Mucosa of gallbladder (tissue), 1 donor: ENCODE measurements around the gene DNAJC5. TPM values are rescaled to one million over a fixed set of nuclear protein-coding genes. Genes with fewer than 3 reads are reported as not detected.
"Not testable (repeated sequence)": the region's sequence is repeated elsewhere in the genome, so short reads cannot be mapped to it uniquely, and the experiment has no call there.

ENCODE experiments used
- DNase-seq: peaks from one replicate; pipeline ENCODE4 v3.0.0-alpha.2; 2020; ENCODE audit warnings: low spot score
- total RNA-seq: library from RNA; stranded (reverse); gene quantifications from one replicate; pipeline ENCODE4 v1.2.1, GENCODE V29; 2021
- donor health status: DM: no; HTN: no; CAD: no.

DNAJC5 gene
- total RNA-seq, 1 donor from 2014 or later = 53.0 TPM

DNA sequence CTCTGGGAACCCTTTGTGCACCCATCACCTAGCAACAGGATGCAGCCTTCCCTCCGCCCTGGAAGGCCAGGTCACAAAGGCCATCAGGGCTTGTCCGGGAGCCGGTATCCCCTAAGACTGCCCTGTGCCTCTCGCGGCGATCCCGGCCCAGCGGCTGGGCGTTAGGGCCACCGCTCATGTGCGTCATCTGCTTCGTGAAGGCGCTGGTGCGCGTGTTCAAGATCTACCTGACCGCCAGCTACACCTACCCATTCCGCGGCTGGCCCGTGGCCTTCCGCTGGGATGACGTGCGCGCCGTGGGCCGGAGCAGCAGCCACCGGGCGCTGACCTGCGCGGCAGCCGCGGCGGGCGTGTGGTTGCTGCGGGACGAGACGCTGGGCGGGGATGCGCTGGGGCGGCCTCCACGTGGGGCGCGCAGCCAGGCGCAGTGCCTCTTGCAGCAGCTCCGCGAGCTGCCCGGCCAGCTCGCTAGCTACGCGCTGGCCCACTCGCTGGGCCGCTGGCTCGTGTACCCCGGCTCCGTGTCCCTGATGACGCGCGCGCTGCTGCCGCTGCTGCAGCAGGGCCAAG, 33.5 kb upstream of the DNAJC5 start, which contains the start of gene ABHD16B:
TSS of gene ABHD16B (plus strand) at position 134 of the 570 bp plus-strand sequence. CDS start at position 177, 43 bp downstream.
- DNase-seq = no peak

DNA sequence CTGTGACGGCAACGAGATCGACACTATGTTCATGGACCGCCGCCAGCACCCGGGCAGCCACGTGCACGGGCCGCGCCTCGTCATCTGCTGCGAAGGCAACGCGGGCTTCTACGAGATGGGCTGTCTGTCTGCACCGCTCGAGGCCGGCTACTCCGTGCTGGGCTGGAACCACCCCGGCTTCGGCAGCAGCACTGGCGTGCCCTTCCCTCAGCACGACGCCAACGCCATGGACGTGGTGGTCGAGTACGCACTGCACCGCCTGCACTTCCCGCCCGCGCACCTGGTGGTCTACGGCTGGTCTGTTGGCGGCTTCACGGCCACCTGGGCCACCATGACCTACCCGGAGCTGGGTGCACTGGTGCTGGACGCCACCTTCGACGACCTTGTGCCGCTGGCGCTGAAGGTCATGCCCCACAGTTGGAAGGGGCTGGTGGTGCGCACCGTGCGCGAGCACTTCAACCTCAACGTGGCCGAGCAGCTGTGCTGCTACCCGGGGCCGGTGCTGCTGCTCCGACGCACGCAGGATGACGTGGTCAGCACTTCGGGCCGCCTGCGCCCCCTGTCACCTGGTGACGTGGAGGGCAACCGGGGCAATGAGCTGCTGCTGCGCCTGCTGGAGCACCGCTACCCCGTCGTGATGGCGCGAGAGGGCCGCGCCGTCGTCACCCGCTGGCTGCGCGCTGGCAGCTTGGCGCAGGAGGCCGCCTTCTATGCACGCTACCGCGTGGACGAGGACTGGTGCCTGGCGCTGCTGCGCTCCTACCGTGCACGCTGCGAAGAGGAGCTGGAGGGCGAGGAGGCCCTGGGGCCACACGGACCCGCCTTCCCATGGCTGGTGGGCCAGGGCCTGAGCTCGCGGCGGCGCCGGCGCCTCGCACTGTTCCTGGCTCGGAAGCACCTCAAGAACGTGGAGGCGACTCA, 32.7 kb upstream of the DNAJC5 start:
- DNase-seq = no peak

DNA sequence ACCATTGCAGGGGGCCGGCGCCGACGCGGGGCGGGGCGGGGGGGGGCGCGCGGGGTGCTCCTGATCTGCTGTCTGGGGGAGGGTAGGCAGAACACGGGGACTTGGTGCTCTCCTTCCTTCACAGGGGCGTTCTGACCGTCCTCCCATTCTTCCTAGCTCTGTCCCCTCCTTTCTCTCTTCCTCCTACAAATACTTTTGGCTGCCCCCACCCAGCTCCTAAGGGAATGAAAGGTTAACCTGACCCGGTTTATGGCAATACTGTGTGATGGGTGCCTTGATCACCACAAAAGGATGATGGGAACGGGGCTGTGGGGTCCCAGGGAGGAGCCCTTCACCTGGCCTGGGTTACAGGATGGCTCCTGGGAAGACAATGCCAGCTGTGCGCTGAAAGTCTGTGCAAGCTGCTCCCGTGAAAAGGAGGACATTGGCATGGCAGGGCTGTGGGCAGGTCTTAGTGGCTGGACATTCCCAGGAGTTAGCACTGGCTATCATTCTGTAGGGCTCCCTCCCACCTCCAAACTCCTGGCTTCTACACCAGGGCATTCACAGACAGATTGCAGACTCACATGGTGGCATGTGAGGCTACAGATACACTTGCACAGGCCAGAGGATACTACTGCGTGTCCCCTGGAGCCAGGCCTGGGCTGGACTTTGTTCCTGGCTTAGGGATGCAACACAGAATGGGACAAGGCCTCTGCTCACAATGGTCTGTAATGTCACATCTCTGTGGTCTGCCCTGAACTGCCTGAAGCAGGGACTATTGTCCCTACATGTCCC, 31.7 kb upstream of the DNAJC5 start:
- no peak for DNase-seq

DNA sequence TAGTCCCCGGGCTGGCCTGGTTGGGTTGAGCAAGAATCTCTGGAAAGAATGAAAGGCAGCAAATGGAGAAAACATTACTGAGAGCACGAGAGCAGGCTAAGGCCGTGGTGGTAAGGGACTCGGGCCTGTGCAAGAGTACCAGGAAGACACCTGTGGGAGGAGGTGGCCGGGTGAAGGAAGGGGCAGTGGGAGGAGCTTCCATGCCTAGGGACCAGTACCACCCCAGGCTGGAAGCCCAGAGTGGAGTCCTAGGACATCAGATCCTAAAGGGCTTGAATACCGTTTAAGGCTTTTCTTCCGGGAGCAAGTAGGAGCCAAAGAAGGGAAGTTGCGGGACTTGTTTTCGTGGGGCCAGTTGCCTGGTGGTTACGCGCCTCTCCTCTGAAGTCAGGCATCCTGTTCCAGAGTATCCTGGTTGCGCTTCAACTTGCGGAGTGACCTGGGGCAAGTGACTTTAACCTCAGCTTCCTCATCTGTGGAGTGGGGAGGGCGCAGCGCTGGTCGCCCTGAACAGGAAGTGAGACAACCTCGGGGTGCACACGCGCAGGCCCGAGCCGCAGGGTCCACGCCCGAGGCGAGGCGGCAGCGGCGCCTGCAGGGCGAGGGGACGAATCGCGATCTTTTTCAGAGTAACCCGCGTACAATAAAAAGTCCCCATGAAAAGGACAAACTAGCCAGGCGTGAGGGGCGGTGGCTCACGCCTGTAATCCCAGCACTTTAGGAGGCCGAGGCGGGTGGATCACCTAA, 31.0 kb upstream of the DNAJC5 start:
- peak; percentile 87 for DNase-seq

DNA sequence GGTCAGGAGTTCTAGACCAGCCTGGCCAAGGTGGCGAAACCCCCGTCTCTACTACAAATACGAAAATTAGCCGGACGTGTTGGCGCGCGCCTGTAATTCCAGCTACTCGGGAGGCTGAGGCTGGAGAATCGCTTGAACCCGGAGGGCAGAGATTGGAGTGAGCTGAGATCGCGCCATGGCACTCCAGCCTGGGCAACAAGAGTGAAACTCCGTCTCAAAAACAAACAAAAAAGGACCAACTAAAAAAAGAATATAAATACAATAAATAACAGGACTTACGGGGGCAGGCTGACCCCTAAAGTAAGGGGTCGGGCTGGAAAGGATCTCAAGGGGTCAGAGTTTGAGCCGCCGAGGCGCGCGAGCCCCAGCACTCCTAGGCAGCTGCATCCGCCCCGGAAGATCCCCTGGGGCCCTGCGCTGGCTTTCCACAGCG, 30.4 kb upstream of the DNAJC5 start:
- no peak for DNase-seq

DNA sequence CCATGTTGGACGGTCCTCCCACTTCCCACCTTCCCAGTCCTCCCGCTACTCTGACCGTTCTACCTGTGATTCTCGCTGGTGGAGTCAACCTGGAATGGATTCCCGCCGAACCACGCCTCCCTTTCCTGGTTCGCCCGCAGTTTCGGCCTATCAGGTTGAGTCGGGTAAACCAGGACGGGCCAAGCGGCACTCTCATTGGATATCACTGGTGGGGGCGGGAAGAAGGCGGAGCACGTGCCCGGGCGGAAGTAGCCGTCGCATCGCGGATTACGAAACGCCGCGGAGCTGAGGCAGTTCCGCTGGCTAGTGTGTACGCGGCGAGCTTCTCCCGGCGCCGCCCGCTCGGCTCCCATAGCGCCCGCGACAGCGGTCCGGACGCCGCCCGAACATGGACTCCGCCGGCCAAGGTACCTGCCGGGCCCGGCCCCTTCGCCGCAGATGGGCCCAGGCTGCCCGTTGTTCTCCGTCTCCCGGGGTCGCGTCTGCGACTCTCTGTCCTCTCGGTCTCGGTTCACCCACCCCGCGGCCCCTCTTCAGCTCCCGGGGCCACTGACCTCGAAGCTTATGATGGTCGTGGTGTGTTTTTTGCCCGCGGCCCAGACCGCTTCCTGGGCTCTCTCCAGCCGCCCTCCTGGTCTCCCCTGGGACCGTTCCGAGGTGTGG, 29.8 kb upstream of the DNAJC5 start, which contains the start of gene TPD52L2:
TSS of gene TPD52L2 (plus strand) at position 293 of the 663 bp plus-strand sequence. CDS start at position 389, 96 bp downstream.
- DNase-seq = peak; percentile 99

DNA sequence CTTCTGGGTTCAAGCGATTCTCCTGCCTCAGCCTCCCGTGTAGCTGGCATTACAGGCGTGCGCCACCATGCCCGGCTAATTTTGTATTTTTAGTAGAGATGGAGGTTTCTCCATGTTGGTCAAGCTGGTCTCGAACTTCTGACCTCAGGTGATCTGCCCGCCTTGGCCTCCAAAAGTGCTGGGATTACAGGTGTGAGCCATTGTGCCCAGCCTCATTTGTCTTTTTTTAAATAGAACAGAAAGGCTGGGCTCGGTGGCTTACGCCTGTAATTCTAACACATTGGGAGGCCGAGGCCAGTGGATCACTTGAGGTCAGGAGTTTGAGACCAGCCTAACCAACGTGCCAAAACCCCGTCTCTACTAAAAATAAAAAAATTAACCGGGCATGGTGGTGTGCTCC, 27.9 kb upstream of the DNAJC5 start:
- DNase-seq = not testable (repeated sequence)

DNA sequence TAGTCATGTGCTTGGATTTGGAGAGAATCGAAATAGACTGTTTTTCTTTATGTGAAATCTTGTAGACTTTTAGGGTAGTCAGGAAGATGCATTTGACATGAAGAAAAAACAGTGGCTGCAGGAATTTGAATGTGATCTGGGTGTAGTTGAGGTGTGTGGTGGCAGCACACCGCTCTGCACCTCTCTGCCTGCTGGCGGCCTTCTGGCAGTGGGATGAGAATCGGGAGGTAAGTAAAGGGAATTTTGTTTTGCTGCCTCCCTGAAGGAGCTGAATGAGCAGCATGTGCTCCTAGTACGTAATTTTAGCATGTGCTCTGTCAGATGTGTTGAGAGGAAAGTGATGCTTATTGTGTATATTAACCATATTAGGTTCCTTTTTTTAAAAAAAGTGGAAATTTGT, 26.7 kb upstream of the DNAJC5 start:
- no peak for DNase-seq

DNA sequence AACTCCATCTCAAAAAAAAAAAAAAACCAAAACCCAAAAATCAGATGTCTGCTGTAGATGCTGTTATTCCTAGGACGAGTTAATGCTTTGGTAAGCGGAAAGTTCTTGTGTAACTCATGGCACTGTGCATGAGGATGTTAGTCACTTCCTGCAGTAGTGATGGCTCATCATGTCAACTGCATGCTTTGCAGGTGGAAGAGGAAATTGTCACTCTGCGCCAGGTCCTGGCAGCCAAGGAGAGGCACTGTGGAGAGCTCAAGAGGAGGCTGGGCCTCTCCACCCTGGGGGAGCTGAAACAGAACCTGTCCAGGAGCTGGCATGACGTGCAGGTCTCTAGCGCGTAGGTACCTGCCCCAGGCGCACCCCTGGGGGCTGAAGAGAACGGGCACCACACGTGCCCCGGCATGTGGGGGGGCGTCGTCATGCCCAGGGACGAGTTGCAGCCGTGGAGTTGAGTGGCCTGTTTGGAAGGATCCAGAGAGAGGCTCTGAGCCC, 21.4 kb upstream of the DNAJC5 start:
- DNase-seq = peak; percentile 55

DNA sequence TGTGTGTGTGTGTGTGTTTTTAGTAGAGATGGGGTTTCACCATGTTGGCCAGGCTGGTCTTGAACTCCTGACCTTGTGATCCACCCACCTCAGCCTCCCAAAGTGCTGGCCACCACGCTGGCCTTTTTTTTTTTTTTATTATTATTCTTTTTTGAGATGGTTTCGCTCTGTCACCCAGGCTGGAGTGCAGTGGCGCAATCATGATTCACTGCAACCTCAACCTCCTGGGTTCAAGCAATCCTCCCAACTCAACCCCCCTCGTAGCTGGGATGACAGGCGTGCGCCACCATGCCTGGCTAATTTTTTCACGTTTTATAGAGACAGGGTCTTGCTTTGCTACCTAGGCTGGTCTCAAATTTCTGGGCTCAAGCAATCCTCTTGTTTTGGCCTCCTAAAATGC, 20.7 kb upstream of the DNAJC5 start:
- not testable (repeated sequence) for DNase-seq

DNA sequence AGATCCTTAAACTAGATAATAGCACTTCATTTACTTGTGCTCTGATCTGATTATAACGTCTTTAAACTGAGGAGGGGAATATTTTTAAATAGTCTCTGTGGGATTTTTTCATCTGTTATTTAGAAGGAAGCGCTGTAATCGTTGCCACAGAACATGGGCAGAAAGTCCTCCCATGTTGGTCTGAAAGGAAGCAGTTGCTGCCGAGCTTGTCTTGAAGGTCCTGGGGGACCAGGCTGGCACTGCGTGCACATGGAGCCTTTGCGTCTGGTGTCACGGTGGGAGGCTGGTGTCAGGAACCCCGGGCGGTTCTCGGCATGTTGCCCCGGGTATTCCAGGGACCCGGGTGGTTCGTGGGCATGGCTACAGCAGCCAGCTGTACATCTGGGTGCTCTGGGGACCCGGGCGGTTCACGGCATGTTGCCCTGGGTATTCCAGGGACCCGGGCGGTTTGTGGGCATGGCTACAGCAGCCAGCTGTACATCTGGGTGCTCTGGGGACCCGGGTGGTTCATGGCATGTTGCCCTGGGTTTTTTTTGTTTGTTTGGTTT, 18.4 kb upstream of the DNAJC5 start:
- DNase-seq = no peak

DNA sequence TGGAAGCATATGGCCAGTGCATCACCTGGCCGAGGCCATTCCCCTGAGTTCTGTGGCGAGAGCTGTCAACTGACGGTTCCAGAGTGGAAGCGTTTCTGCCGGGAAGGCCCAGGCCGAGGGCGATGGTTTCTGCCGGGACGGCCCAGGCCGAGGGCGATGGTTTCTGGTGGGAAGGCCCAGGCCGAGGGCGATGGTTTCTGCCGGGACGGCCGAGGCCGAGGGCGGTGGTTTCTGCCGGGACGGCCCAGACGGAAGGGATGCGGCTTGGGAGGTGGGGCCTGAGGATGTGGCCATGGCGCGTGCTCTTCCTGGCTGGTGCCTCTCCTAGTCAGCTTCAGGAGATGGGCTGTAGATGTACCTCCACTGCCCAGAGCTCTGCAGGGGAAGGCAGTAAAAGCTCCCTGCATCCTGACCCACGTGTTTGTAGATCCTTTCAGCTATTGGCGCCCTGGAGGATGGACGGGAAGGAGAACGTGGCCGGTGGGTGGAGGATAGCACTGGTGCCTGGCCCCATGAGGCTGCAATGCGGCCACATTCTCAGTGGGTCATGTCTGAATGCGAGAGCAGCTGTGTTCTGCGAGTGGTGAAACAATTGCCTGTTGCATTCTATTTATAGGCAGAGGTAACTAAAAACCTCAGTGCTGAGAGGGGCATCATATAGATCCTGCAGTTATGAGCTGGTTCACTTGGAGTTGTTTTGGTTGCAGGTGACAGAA, 17.0 kb upstream of the DNAJC5 start:
- DNase-seq = no peak

DNA sequence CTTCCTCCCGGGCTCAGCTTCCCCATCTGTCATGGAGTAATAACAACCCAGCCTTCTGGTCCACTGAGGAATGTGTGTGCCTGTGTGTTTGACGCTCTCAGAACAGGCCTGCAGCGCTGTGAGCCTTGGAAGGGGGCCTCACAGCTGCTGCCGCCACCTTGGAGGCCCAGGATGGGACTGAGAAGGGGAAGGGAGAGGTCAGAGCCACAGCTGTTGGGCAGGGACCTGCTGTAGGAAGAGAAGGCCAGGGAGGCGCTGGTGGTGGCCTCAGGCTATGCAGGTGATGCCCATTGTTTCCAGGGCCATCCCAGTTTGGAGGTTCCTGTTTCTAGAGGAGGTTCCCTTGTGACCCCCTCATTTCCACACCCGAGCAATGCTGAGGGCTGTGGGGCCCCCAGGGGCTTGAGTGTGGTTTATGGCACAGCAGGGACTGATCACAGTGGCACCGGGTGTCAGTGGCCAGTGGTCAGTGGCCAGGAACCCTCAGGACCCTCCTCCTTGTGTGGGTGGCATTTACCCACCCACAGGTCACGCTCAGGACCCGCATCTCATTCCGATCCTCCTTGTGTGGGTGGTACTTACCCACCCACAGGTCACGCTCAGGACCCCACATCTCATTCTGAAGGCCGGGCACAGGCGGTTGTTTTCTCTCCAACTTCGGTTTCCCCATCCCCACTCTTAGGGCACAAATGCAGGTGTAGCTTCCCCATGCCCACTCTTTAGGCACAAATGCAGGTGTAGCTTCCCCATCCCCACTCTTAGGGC, 15.8 kb upstream of the DNAJC5 start:
- no peak for DNase-seq

DNA sequence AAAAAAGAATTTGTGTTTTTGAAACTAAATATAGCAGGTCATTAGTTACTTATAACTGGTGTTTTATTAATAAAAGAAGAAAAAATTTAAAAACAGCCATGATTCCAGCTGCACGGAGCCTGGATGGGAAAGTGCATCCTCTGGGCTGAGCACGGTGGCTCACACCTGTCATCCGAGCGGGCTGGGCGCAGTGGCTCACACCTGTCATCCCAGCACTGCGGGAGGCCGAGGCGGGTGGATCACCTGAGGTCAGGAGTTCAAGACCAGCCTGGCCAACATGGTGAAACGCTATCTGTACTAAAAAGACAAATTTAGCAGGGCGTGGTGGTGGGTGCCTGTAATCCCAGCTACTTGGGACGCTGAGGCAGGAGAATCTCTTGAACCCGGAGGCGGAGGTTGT, 14.0 kb upstream of the DNAJC5 start:
- not testable (repeated sequence) for DNase-seq

DNA sequence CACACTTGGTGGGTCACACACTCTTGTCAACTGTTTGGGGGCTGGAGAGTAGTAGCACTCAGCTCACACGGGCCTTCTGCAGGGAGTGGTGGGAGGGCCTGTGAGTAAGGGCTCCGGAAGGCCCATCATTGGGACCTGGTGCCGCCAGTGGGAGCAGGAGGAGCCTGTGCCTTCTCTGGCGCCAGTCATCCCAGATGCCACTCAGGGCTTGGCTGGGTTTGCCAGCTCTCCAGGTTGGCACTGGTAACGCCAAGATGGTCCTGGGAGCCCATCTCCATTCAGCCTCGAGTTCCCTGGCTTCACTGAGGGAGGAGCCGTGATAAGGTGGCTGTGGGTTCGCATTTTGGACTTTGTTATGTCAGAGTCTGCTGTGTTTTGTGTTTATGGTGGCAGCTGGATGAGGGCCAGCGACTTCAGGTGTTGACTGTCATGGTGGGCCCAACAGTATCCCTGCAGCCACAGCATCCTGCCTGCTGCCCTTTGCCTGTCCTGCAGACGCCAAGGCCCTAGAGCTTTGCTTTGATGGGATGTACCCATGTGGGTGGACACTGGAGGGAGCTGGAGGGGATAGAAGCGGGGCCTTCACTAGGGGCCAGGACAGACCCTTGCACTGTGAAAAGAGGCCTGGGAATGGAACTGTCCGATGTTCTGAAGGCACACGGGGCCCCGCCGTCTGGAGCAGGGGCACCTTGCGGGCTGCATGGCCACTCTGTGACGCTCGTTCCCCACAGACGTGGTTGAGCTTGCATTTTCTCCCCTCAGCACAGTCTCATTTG, 13.3 kb upstream of the DNAJC5 start:
- no peak for DNase-seq

DNA sequence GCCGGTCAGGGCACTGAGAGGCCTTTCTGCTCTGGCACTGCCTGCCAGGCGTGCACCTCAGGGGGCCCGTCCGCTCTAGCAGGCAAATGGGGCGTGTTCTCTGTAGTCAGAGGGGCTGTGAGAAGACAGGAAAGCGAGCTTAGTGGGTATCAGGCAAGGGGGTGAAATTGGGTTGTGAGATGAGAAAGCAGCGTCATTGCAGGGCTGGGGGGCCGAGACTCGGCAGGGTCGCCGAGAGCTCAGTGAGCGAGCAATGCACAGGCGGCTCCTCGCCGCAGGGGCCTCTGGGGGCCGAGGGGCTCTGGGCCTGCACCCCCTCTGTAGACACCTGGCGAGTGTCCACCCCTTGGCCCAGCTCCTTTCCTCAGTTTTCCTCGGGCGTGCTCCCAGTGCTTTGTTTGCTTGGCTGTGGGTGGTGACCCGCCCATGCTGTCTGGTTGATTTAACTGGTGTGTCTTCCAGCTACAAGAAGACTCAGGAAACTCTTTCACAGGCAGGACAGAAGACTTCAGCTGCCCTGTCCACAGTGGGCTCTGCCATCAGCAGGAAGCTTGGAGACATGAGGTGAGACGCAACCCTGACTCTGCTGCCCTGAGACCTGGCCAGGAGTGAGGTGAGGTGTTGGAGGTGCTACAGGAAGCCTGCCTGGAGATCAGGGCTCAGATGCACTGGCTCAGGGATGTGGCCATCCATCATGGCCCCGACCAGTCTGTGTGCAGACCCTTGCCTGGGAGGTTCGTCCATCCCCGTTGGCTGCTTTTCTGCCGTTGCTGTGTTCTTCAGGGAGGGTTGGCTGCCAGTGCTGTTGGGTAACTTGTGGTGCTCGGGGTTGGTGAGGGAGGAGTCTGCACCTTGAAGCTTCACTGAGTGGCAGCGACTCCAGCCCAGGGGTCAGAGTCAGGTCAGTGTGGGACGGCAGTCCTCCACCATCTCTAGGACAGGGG, 12.4 kb upstream of the DNAJC5 start:
- DNase-seq = no peak

DNA sequence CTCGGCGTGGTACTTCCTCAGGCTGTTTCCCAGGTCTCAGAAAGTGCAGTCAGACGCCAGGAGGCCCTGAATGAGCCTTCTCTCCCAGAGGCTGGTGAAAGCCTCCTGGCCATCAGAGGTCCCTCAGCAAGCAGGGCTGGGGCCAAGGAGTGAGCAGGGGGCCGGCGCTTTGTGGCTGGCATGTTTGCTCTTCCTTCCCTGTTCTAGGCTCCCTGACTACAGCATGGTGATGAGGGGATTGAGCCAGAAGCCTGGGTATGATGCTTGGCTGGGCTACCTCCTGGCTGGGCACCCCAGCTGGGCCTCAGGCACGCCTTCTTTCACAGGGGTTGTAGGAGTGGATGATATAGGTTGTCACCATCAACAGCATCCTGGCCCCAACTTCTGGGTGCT, 11.7 kb upstream of the DNAJC5 start:
- no peak for DNase-seq
